PC-9 (cell line): ENCODE measurements around the gene SMPD3.

Source experiments
- CTCF ChIP-seq: fragments of 200-600 bp; sonication (generic); conservative IDR thresholded peaks from 2 replicates; pipeline ENCODE4 v1.6.1; 2017; ENCODE audit warnings: mixed run types, antibody characterized with exemption, mild to moderate bottlenecking, moderate library complexity
- EZH2 ChIP-seq: fragments of 200-600 bp; sonication (generic); IDR thresholded peaks from 2 replicates; pipeline ENCODE4 v1.8.0; 2017; ENCODE audit warnings: antibody characterized with exemption, low read depth

- no peak for TF ChIP-seq CTCF
- TF ChIP-seq EZH2: no peak
These were observed 22.6 kb downstream of the SMPD3 start for GRCh38 chr16:68425498-68426346.
